HG03280 (cell line): Measurements from ENCODE around the gene OBSCN.
"Not testable (repeated sequence)": the region's sequence is repeated elsewhere in the genome, so short reads cannot be mapped to it uniquely, and the experiment has no call there.

Experiments used
- ATAC-seq: cut with Tn5 transposase; IDR thresholded peaks from one replicate; pipeline ENCODE4 v1.9.1; 2021; ENCODE audit warnings: mild to moderate bottlenecking, moderate library complexity; ENCODE audit not compliant: unreplicated experiment

Gene OBSCN

GRCh38 chr1:228182296-228183030 is 25.4 kb upstream of the OBSCN start:
- ATAC-seq = no peak

DNA sequence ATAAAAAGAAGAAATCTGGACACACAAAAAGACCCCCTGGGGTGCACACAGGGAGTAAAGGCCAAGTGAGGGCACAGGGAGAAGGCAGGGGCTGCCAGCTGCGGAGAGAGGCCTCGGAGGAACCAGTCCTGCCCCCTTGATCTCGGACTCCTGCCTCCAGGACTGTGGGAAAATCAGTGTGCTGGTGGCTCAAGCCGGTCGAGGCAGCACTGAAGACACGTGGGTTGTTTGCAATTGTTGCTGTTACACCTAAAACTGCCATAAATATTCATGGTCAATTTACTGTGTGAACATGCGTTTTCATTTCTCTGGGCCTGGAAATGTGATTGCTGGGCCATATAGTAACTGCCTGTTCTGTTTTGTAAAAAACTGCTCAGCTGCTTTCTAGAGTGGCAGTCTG is 23.7 kb upstream of the OBSCN start:
- no peak for ATAC-seq

- ATAC-seq = no peak
Measured at GRCh38 chr1:228185641-228185965, 22.2 kb upstream of the OBSCN start.

DNA sequence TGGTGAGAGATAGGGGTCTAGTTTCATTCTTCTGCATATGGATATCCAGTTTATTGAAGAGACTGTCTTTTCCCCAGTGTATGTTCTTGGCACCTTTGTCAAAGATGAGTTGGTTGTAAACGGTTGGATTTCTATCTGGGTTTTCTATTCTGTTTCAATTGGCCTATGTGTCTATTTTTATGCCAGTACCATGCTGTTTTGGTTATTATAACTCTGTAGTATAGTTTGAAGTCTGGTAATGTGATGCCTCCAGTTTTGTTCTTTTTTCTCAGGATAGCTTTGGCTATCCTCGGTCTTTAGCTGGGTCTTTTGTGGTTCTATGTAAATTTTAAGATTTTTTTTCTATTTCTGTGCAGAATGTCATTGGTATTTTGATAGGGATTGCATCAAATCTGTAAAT is 19.6 kb upstream of the OBSCN start:
- not testable (repeated sequence) for ATAC-seq

GRCh38 chr1:228190182-228190581 is 17.7 kb upstream of the OBSCN start:
- ATAC-seq = no peak

- no peak for ATAC-seq
Measured at GRCh38 chr1:228190778-228191177, 17.1 kb upstream of the OBSCN start.

DNA sequence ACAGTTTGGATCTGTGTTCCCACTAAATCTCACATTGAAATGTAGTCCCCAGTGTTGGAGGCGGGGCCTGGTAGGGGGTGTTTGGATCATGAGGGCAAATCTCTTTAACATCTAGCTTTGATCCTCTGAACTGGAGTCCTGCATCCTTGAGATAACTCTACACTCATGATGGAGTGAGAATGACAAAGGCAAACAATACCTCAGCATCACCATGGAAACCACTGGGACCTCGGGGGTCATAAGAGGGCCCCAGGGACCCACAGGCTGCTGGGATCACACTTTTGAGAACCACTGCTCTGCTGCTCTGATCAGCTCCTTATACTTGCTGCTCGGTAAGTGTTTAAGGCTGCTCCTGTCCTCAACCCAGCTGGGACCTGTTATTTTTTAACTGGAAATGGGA is 13.4 kb upstream of the OBSCN start:
- no peak for ATAC-seq

- ATAC-seq = no peak
Measured at GRCh38 chr1:228194921-228195812, 12.7 kb upstream of the OBSCN start.

GRCh38 chr1:228197555-228198147 is 10.2 kb upstream of the OBSCN start:
- ATAC-seq = no peak

DNA sequence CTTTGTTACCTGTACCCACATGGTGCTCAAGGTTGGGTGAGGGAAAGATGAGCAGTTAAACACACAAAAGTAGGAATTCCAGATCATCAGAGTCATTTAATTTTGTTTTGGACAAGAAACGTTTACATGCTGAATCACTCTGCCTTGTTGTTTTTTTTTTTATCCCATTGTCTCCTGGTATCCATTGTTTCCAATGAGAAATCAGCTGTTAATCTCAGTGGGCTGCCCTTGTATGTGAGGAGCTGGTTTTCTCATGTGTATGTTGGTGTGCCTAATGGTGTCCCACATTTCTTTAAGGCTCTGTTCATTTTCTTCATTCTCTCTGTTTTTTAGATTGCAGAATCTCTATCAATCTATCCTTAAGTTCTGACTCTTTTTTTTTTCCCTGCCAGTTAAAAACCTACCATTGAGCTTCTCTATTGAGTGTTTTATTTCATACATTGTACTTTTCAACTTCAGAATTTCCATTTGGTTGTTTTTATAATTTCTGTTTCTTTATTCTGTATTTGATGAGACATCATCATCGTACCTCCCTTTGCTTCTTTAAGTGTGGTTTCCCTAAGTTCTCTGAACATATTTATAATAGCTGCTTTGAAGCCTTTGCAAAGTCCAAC is 8.8 kb upstream of the OBSCN start:
- no peak for ATAC-seq

DNA sequence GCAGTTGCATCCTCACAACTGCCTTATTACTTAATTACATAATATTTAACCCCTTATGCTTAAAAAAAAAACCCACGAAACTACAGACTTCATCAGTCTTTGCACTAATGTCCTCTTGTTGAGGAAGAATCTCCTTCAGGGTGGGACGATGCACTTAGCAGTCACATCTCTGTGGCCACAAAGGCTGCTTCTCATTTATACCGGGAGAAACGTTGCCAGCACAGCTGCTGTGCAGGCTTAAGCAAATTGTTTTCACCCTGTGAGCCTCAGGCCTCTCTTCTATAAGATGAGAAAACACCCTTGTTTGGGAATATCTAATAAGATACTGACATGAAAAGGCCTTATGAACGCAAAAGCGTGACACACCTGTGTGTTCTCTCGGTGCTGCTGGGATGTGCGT is 2.9 kb upstream of the OBSCN start:
- ATAC-seq = no peak

DNA sequence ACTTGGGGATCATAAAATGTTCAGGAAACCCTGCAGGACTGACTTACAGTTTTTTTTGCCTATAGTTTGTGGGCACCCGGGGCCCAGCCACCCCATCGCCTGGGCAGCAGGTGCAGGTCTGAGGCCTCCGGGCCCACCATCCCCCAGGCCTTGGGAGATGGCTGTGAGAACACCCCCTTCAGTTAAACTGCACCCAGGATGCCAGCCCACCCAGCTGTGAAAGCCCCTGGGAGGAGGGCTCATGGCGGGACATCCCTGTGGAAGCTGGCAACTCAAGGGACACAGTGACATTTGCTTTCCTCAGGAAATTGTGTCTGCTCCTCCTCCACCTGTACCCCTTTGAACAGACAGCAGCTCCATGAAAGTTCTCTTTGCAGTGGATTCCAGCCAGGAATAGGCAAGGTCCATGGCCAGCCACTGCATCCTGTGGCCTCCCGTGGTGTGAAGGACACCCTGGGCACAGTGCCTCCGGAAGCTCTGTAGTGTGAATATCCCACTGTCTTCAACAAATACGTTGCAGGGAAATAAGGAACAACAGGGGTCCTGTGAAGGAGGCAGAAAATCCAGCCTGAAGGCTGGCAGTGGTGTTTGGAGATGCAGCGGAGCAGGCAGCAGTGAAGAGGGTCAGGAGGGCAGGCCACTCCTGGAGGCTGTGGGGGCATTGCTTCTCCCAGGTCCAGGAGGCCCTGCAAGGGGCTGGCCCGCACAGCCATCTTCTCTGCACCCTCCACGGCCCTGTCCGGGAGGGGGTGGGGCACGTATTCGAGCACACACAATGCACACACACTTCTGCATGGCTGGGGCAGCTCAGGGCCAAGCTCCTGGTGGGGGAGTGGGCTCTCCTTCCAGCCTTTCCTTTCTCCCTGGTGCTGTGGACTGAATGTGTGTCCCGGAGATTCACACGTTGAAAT is 2.1 kb upstream of the OBSCN start:
- no peak for ATAC-seq

DNA sequence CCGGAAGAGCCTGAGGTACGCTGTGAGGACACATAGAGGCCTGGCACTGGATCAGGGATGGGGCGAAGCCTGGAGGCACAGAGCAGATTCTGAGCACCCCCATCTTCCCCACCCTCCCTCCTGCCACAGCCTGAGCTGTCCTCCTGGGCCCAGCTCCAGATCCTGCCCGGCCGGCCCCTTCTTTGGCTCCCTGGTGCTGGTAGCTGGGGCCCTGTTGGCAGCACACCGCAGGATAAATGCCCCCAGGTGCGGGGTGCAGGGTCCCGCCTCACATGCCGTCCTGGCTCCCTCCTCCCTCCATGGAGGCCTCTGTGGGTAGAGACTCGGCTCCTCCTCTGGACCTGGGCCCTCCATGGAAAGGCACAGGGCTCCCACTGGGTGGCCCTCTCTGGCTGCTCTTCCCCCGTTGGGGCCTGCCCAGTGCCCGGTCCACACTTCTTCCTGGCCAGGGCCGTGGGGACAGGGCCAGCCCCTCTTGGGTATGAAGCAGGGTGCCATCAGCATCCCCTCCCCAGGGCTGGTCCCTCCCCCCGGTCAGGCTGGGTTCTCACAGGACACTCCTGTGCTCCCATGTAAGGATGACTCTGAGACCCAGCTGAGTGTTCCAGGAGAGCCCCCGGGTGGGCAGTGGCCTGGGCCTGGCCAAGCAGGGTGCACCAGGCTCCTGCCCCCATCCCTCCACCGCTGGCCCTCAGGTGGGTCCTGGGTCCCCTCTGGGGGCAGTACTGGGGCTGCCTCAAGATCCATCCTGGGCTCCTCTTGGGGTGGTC is 1.1 kb upstream of the OBSCN start:
- ATAC-seq = no peak

- no peak for ATAC-seq
Measured at GRCh38 chr1:228207381-228207810, 448 bp upstream of the OBSCN start.

- ATAC-seq = no peak
Measured at GRCh38 chr1:228208831-228209551, 1.1 kb downstream of the OBSCN start.

DNA sequence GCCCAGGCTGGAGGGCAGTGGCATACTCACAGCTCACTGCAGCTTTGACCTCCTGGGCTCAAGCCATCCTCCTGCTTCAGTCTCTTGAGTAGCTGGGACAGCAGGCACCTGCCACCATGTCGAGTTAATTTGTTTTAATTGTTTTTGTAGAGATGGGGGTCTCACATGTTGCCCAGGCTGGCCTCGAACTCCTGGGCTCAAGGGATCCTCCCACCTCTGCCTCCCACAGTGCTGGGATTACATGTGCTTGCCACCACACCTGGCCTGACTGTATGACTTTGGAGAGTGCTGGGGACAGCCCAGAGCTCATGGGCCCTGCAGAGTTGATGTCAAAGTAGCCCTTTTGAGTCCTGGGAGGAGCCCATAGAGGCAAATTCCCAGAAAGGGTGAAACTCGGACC is 1.8 kb downstream of the OBSCN start:
- ATAC-seq = no peak

DNA sequence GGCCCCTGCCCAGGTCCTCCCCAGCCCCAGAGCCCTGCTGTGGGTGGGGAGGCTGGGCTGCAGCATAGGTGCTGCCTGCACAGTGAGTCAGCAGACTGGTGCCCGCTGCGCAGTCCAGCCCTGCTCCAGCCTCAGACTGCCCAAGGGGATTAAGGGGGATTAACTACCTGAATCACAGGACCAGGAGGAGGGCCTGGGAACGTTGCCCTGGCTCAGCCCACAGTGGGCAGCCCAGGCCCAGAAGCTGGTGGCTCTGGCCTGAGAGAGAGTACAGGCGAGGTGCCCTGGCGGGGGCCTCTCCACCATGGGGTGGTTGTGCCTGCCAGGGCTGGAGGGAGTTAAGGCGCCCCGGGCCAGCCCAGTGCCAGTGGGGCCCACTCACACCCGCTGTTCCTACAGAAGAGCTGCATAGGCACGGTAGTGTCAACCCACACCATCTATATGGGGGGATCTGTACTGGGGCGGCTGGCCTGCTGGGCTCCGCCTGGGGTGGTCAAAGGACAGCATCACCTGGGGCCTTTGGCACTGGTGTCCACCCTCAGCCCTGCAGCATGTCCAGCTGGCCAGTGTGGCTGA is 2.3 kb downstream of the OBSCN start:
- ATAC-seq = no peak

DNA sequence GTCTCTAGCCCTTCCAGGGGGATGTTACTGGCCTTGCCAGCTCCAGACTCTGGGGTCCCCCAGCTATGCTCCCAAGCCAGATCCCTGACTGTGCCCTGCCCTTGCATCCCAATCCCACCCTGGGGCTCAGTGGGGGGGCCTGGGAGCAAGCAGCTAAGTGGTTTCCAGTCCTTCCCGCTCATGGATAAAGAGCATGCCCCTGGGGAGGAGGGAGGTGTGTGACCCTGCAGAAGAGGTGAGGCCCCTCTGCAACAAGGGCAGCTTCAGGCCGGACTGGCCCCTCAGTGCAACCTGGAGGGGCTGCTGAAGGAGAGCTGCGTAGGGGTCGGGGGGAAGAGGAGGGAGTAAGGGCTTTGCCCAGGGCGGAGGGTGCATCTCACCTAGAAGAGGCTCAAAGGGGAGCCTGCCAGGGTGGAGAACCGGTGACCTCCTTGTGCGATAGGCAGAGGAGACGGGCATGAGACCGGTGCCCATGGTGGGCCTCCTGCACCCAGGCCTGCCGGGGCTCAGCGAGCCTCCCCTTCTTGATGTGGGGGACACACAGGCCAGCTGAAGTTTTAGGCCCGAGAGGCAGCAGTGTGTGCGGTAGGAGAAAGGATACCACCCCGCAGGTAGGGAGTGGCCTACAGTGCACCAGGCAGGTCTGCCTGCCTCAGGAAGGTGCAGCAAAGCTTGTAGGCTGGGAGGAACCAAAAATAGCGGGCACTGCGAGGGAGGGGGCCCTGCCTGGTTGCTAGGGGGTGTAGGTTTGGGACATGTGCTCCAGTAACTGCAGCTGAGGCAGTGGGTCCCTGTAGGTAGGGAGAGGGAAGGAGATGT is 3.1 kb downstream of the OBSCN start:
- ATAC-seq = no peak
